Heart right ventricle (tissue), 16 donors: ENCODE measurements around the gene HTR7. TPM values are rescaled to one million over a fixed set of nuclear protein-coding genes. Genes with fewer than 3 reads are reported as not detected.

Experiments
- ATAC-seq, 8 donors: fragments of 200-7000 bp; cut with Tn5 transposase; one replicate each; pipeline ENCODE4 v1.9.1; 2020; ENCODE audit warnings: mild to moderate bottlenecking in 8 of 8, moderate library complexity in 8 of 8, moderate number of reproducible peaks in 1 of 8
- DNase-seq, 2 donors: peaks; one replicate each; pipeline ENCODE4 v3.0.0-alpha.2; 2020
- H3K27ac ChIP-seq, 10 donors: fragments of 200-600 bp; sonication (generic) in 2 of 10; one replicate each; pipeline versions ENCODE4 v1.5.0 to v1.8.0; 2020 to 2022; ENCODE audit warnings: mild to moderate bottlenecking in 3 of 10
- H3K27me3 ChIP-seq, 7 donors: fragments of 200-600 bp; one replicate each; pipeline ENCODE4 v1.8.0; 2021 to 2022; ENCODE audit warnings: mild to moderate bottlenecking in 2 of 7
- H3K36me3 ChIP-seq, 9 donors: fragments of 200-600 bp; sonication (generic) in 1 of 9; one replicate each; pipeline versions ENCODE4 v1.5.0 to v1.8.0; 2020 to 2022; ENCODE audit warnings: mild to moderate bottlenecking in 2 of 9
- H3K4me1 ChIP-seq, 9 donors: fragments of 200-600 bp; sonication (generic) in 1 of 9; one replicate each; pipeline versions ENCODE4 v1.5.0 to v1.8.0; 2020 to 2022; ENCODE audit warnings: mild to moderate bottlenecking in 4 of 9
- H3K4me3 ChIP-seq, 10 donors: fragments of 200-600 bp; sonication (generic) in 2 of 10; one replicate each; pipeline versions ENCODE4 v1.5.0 to v1.8.0; 2020 to 2022; ENCODE audit warnings: mild to moderate bottlenecking in 7 of 10, moderate library complexity in 2 of 10
- H3K9me3 ChIP-seq, 11 donors: fragments of 200-600 bp in 10 of 11; sonication (generic) in 2 of 11; one replicate each; pipeline versions ENCODE4 v1.5.0 to v1.8.0; 2013 to 2022; ENCODE audit warnings: mild to moderate bottlenecking in 2 of 11, control low read depth in 1 of 11, moderate library complexity in 1 of 11
- WGBS, 2 donors: extraction: QIAGEN DNeasy Blood & Tissue Kit; methylation state at CpG; one replicate each; pipeline ENCODE4 v1.1.7; 2013; ENCODE audit warnings: inconsistent platforms in 1 of 2; 5-methylcytosine and 5-hydroxymethylcytosine counted together
- intact Hi-C, 10 donors: fragments of 100-400 bp; cut with DNase I; formaldehyde crosslinking; loops; one replicate each; pipeline versions ENCODE4 v1.11.1 to v1.14.2; 2022
- polyA plus RNA-seq, 2 donors: library from polyadenylated mRNA; stranded (reverse); fragments of 200-250 nt; gene quantifications; one replicate each; pipeline ENCODE4 v1.2.3, GENCODE V29; 2013
- total RNA-seq, 10 donors: library from RNA; stranded (reverse); fragmentation: NEBNext Ultra II Directional in 3 of 10; extraction: Animal tissue kit (Norgen Biotek cat#: 25700) in 3 of 10; gene quantifications; one replicate each; pipeline versions ENCODE4 v1.2.1 to v1.2.4, GENCODE V29; 2021 to 2023
- TF ChIP-seq, protein P1 (sequence below), 9 donors: fragments of 200-600 bp; sonication (generic) in 2 of 9; IDR thresholded peaks; one replicate each; pipeline versions ENCODE4 v1.5.0 to v1.8.0; 2021 to 2022; ENCODE audit warnings: antibody characterized with exemption in 9 of 9, mild to moderate bottlenecking in 5 of 9, moderate library complexity in 1 of 9
- donor health status: Arrhythmogenic right ventricular cardiomyopathy.
- donor health status: ischemic (EF 13 %, LVEDD 7.1; RV severe dilation, severe dysfunction).
- donor health status: healthy with polysubstance abuse.
- donor health status: DM: no; HTN: yes; CAD: no.
- donor health status: DM: no; HTN: no; CAD: no.
- donor health status: ischemic (EF 25% LVEDD 6.9; RV normal size, moderate dysfunction).
- donor health status: ischemic (EF 25% LVEDD 5.7; RV mildly dilated, moderate dysfunction).
- donor health status: healthy.
- donor health status: DM: yes; HTN: yes; CAD: no.
- donor health status: Ischemic cardiomyopathy.
- donor health status: ischemic (EF 35%, LVEDD 5.7; RV mildly dilated, moderate dysfunction).
- donor health status: nonischemic (EF 11% LVEDD 7.7; RV severe dilation, severe dysfunction).
- donor health status: DM: yes; HTN: yes; CAD: no.
- donor health status: PGD.
- donor health status: ischemic (EF 29% LVEDD 5.4; RV normal size, mild dysfunction).
- donor health status: nonischemic (EF 23%, LVEDD 6.1; RV moderate dilation, normal function).

Gene HTR7
- total and polyA plus RNA-seq, 12 donors = 0.09 to 0.28 (median 0.15) TPM; not detected in 3

DNA sequence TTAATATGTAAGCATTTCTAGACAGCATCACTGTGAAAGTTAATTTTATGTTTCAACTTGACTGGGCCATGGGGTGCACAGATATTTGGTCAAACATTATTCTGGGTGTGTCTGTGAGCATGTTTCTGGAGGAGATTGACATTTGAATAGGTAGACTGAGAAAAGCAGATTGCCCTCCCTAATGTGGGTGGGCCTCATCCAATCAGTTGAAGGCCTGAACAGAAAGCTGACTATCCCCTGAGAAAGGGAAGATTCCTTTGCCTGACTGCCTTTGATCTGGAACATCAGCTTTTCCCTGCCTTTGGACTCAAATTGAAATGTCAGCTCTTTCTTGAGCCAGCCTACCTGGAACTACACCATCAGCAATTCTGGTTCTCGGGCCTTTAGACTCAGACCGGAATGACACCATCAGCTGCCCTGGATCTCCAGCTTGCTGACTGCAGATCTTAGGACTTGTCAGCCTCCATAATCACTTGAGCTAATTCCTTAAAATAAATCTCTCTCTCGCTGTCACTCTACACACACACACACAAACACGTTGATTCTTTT is 8.3 kb upstream of the HTR7 start:
- peaks cover 0 to 5% (median 0%) of the 10 kb centered on the region in 9 donors for H3K4me1 ChIP-seq
- no peaks in the 10 kb centered on the region for H3K36me3 ChIP-seq
- peaks cover 0 to 11% (median 0%) of the 10 kb centered on the region in 11 donors for H3K9me3 ChIP-seq
- H3K27ac ChIP-seq = no peak overlapping the region
- WGBS, 2 donors = 87 to 91% methylated on average over 4 of the region's 4 CpGs
- TF ChIP-seq, protein P1, sequence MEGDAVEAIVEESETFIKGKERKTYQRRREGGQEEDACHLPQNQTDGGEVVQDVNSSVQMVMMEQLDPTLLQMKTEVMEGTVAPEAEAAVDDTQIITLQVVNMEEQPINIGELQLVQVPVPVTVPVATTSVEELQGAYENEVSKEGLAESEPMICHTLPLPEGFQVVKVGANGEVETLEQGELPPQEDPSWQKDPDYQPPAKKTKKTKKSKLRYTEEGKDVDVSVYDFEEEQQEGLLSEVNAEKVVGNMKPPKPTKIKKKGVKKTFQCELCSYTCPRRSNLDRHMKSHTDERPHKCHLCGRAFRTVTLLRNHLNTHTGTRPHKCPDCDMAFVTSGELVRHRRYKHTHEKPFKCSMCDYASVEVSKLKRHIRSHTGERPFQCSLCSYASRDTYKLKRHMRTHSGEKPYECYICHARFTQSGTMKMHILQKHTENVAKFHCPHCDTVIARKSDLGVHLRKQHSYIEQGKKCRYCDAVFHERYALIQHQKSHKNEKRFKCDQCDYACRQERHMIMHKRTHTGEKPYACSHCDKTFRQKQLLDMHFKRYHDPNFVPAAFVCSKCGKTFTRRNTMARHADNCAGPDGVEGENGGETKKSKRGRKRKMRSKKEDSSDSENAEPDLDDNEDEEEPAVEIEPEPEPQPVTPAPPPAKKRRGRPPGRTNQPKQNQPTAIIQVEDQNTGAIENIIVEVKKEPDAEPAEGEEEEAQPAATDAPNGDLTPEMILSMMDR (IDR thresholded peaks at IDR 0.05) = no peak
- DNase-seq = no peak
- intact Hi-C loops = loop anchor here in 3 of 10 donors (5.0 to 10.0 kb wide), 4 partner anchors 111 to 1071 kb away; no protein-coding TSS in a partner anchor
- ATAC-seq = no peak
- H3K4me3 ChIP-seq = no peak overlapping the region
- peaks cover 0 to 38% (median 22%) of the 10 kb centered on the region in 7 donors for H3K27me3 ChIP-seq

DNA sequence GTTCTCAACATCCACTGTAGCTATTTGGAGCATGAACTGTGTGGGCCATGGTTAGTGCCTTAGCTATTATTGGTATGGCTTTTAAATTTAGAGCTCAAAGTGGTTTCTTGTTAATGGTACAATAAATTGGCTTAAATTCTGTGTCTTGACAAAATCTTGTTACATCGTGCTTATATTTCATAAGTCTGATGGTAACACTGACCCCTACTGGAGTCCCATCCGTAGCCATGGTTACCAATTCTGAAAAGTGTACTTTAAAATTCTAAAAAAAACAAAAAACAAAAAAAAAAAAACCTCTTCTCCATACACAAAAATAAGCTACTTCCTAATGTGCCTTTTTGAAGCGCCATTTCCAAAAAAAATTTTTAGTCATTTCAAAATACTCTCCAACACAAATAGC is 7.6 kb upstream of the HTR7 start:
- Histone ChIP-seq H3K4me1 (no peaks in the 10 kb centered on the region), H3K27me3 (peaks cover 0 to 38% (median 22%) of the 10 kb centered on the region in 7 donors), H3K27ac (no peak overlapping the region), H3K4me3 (no peak overlapping the region), H3K9me3 (peaks cover 0 to 11% (median 0%) of the 10 kb centered on the region in 11 donors), H3K36me3 (no peaks in the 10 kb centered on the region)
- intact Hi-C loops = loop anchor here in 3 of 10 donors (5.0 to 10.0 kb wide), 4 partner anchors 111 to 1071 kb away; no protein-coding TSS in a partner anchor
- TF ChIP-seq, protein P1 (IDR thresholded peaks at IDR 0.05) = peak in 3 of 9 donors; percentile 10 to 44 (median 33)
- DNase-seq = no peak
- no peak for ATAC-seq
- WGBS, 2 donors = 40 to 51% methylated on average over 3 of the region's 3 CpGs

DNA sequence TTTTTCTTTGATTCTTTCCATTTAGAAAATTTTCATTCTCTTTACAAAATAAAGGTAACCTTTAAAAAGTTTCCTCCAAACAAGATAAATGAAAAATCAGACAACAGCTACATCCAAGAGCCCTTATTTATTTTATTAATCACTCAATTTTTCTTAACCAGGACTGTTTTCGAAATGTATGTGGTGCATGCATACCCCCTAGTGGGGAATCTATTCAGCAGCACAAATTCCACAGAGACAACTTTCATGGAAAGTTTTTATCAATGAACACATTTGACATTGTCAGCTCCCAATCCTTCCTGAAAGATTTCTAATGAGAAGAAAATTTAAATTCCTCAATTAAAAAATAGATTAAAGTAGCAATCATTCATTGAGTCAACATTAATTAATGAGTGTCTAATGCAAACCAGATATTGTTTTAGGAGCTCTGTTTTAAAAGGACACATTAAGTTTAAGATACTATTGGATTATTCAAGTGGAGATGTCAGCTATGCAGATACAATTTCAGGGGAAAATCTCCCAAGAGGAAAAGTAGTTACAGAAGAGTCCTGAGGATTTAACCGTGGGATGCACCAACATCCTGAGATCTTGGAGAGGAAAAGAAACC is 5.2 kb upstream of the HTR7 start:
- Histone ChIP-seq H3K36me3 (no peaks in the 10 kb centered on the region), H3K27me3 (peaks cover 0 to 53% (median 22%) of the 10 kb centered on the region in 7 donors), H3K9me3 (no peaks in the 10 kb centered on the region), H3K4me3 (no peak overlapping the region), H3K27ac (no peak overlapping the region), H3K4me1 (peaks cover 0 to 17% (median 0%) of the 10 kb centered on the region in 9 donors)
- TF ChIP-seq, protein P1 (IDR thresholded peaks at IDR 0.05) = peak; percentile 21 to 71 (median 55)
- intact Hi-C loops = loop anchor here in 8 of 10 donors (2.0 to 10.0 kb wide), 7 partner anchors 108 to 1071 kb away; no protein-coding TSS in a partner anchor
- 23 to 35% methylated on average over 2 of the region's 2 CpGs for WGBS, 2 donors
- ATAC-seq (no peak), DNase-seq (no peak)

DNA sequence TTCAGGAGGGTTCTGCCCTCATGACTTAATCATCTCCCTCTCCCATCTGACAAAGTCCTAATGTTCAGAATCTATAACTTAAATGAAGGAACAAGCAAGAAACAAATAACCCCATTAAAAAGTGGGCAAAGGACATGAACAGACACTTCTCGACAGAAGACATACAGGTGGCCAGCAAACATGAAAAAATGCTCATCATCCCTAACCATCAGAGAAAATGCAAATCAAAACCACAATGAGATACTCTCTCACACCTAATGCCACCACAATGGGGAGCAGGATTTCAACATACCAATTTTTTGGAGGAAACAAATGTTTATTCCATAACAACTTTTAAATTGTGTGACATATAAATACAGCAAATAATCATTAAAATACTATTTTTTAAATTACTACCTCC is 3.0 kb upstream of the HTR7 start:
- H3K4me1 ChIP-seq = peaks cover 0 to 27% (median 7%) of the 10 kb centered on the region in 9 donors
- WGBS, 2 donors = 90 to 96% methylated on average over 1 of the region's 1 CpG
- H3K4me3 ChIP-seq = no peak overlapping the region
- H3K9me3 ChIP-seq = no peaks in the 10 kb centered on the region
- TF ChIP-seq, protein P1 (IDR thresholded peaks at IDR 0.05) = no peak
- intact Hi-C loops = loop anchor here in 7 of 10 donors (5.0 to 10.0 kb wide), 6 partner anchors 106 to 1068 kb away; no protein-coding TSS in a partner anchor
- no peaks in the 10 kb centered on the region for H3K36me3 ChIP-seq
- DNase-seq (no peak), ATAC-seq (no peak)
- H3K27ac ChIP-seq = no peak overlapping the region
- H3K27me3 ChIP-seq = peaks cover 0 to 57% (median 34%) of the 10 kb centered on the region in 7 donors
